Natural killer cell (primary cell): ENCODE results near the gene NR1I3. TPM values are rescaled to one million over a fixed set of nuclear protein-coding genes. Genes with fewer than 3 reads are reported as not detected.

Source experiments
- ATAC-seq, 3 donors: fragments of 150-1000 bp in 2 of 3; fragments of 200-7000 bp in 1 of 3; cut with Tn5 transposase; 1 replicate in 1 of 3; 2 replicates in 2 of 3; pipeline ENCODE4 v1.10.0; 2021; ENCODE audit warnings: mild to moderate bottlenecking in 2 of 3, moderate library complexity in 2 of 3
- DNase-seq, 2 donors: peaks; one replicate each; pipeline versions ENCODE4 v3.0.0 to v3.0.0-alpha.2; 2013 to 2021; ENCODE audit warnings: mixed read lengths in 1 of 2
- H3K27ac ChIP-seq: one replicate; pipeline ENCODE4 v1.5.1; 2013; ENCODE audit warnings: mild to moderate bottlenecking, low read length
- H3K27me3 ChIP-seq: one replicate; pipeline ENCODE4 v1.6.1; 2013; ENCODE audit warnings: low read length; ENCODE audit not compliant: control insufficient read depth, insufficient read depth
- H3K36me3 ChIP-seq: one replicate; pipeline ENCODE4 v1.6.1; 2013; ENCODE audit warnings: low read length; ENCODE audit not compliant: control insufficient read depth, insufficient read depth
- H3K4me1 ChIP-seq: one replicate; pipeline ENCODE4 v1.6.1; 2013; ENCODE audit warnings: low read length; ENCODE audit not compliant: control insufficient read depth, insufficient read depth
- H3K4me3 ChIP-seq: one replicate; pipeline ENCODE4 v1.5.1; 2013; ENCODE audit warnings: low read length
- H3K9me3 ChIP-seq: one replicate; pipeline ENCODE4 v1.6.1; 2013; ENCODE audit warnings: low read length; ENCODE audit not compliant: control insufficient read depth, insufficient read depth
- H3K27ac Mint-ChIP-seq, 2 donors: one replicate each; pipeline ENCODE4 v1.8.0; 2022; ENCODE audit warnings: mild to moderate bottlenecking in 2 of 2, mixed read lengths in 2 of 2, moderate library complexity in 1 of 2
- H3K27me3 Mint-ChIP-seq, 2 donors: one replicate each; pipeline ENCODE4 v1.8.0; 2022; ENCODE audit warnings: low read depth in 2 of 2, mixed read lengths in 2 of 2
- H3K36me3 Mint-ChIP-seq: one replicate; pipeline ENCODE4 v1.8.0; 2022; ENCODE audit warnings: mixed read lengths
- H3K4me1 Mint-ChIP-seq, 2 donors: one replicate each; pipeline ENCODE4 v1.8.0; 2022; ENCODE audit warnings: mixed read lengths in 2 of 2
- H3K4me3 Mint-ChIP-seq: one replicate; pipeline ENCODE4 v1.8.0; 2022; ENCODE audit warnings: mild to moderate bottlenecking, moderate library complexity, mixed read lengths
- H3K9me3 Mint-ChIP-seq, 2 donors: one replicate each; pipeline ENCODE4 v1.8.0; 2022; ENCODE audit warnings: mixed read lengths in 2 of 2
- CTCF ChIP-seq: fragments of 200-600 bp; IDR thresholded peaks from one replicate; pipeline ENCODE4 v1.8.0; 2022; ENCODE audit warnings: antibody characterized with exemption
- WGBS: methylation state at CpG from one replicate; pipeline ENCODE4 v1.1.7; 2013; ENCODE audit warnings: missing lambda C conversion rate; ENCODE audit not compliant: insufficient coverage; 5-methylcytosine and 5-hydroxymethylcytosine counted together
- intact Hi-C: fragments of 100-400 bp; cut with micrococcal nuclease; formaldehyde crosslinking; loops from one replicate; pipeline ENCODE4 v1.14.2; 2022
- total RNA-seq, 4 donors: library from RNA; stranded (reverse); fragments of 120-200 nt in 1 of 4; gene quantifications; one replicate each; pipeline versions ENCODE4 v1.2.3 to v1.2.4, GENCODE V29; 2013 to 2022

The NR1I3 gene
- total RNA-seq, 3 donors from 2014 or later (not counting 1 experiment from before 2014, with no cell fraction given) = not detected

GRCh38 chr1:161187311-161187710 is 50.7 kb downstream of the NR1I3 start:
- H3K36me3 ChIP-seq = no peaks in the 10 kb centered on the region
- no peaks in the 10 kb centered on the region for H3K27me3 ChIP-seq
- intact Hi-C loops = no loop called here
- no peak overlapping the region for H3K4me3 ChIP-seq
- Mint-ChIP-seq H3K9me3 (no peaks in the 10 kb centered on the region), H3K36me3 (no peaks in the 10 kb centered on the region), H3K27me3 (no peaks in the 10 kb centered on the region), H3K4me1 (peaks cover 66 to 70% of the 10 kb centered on the region in 2 donors), H3K4me3 (peak overlapping the region; percentile 37), H3K27ac (peak overlapping the region; percentile 95 to 97)
- no peak for DNase-seq
- H3K27ac ChIP-seq = peak overlapping the region; percentile 83
- ATAC-seq = no peak
- no peak for TF ChIP-seq CTCF
- H3K9me3 ChIP-seq = no peaks in the 10 kb centered on the region
- H3K4me1 ChIP-seq = peaks cover 64% of the 10 kb centered on the region
- 61% methylated on average over 3 of the region's 3 CpGs for WGBS

GRCh38 chr1:161185732-161186311 is 52.2 kb downstream of the NR1I3 start:
- ATAC-seq (peak; percentile 2 to 31 (median 10)), DNase-seq (peak in 1 of 2 donors; percentile 43)
- H3K9me3 Mint-ChIP-seq = no peaks in the 10 kb centered on the region
- no peak for TF ChIP-seq CTCF
- H3K4me3 Mint-ChIP-seq = peak overlapping the region; percentile 75
- H3K27me3 ChIP-seq = no peaks in the 10 kb centered on the region
- peaks cover 74 to 75% of the 10 kb centered on the region in 2 donors for H3K4me1 Mint-ChIP-seq
- no peaks in the 10 kb centered on the region for H3K27me3 Mint-ChIP-seq
- no peak overlapping the region for H3K4me3 ChIP-seq
- H3K27ac Mint-ChIP-seq = peak overlapping the region; percentile 95 to 97
- H3K36me3 Mint-ChIP-seq = no peaks in the 10 kb centered on the region
- H3K27ac ChIP-seq = peak overlapping the region; percentile 83
- H3K36me3 ChIP-seq = no peaks in the 10 kb centered on the region
- WGBS = 0% methylated on average over 1 of the region's 2 CpGs
- intact Hi-C loops = loop anchor here (1.0 to 2.0 kb wide), 3 partner anchors 19 to 39 kb away; partner anchors contain the start of gene PPOX
- H3K9me3 ChIP-seq = no peaks in the 10 kb centered on the region
- H3K4me1 ChIP-seq = peaks cover 72% of the 10 kb centered on the region

- ATAC-seq = peak; percentile 69 to 86 (median 86)
- no peaks in the 10 kb centered on the region for H3K9me3 Mint-ChIP-seq
- intact Hi-C loops = loop anchor here (1.0 to 2.0 kb wide), 3 partner anchors 18 to 40 kb away; partner anchors contain the start of gene PPOX
These were observed 52.7 kb downstream of the NR1I3 start for GRCh38 chr1:161185282-161185682.

More at GRCh38 chr1:161185282-161185682, 52.7 kb downstream of the NR1I3 start:
- Histone ChIP-seq H3K36me3 (no peaks in the 10 kb centered on the region), H3K27ac (peak overlapping the region; percentile 83), H3K27me3 (no peaks in the 10 kb centered on the region), H3K4me3 (no peak overlapping the region), H3K4me1 (peaks cover 72% of the 10 kb centered on the region), H3K9me3 (no peaks in the 10 kb centered on the region)
- peaks cover 79 to 80% of the 10 kb centered on the region in 2 donors for H3K4me1 Mint-ChIP-seq
- TF ChIP-seq CTCF = no peak
- no peaks in the 10 kb centered on the region for H3K36me3 Mint-ChIP-seq
- H3K4me3 Mint-ChIP-seq = peak overlapping the region; percentile 75
- peak; percentile 60 to 93 for DNase-seq
- H3K27me3 Mint-ChIP-seq = no peaks in the 10 kb centered on the region
- peak overlapping the region; percentile 95 to 97 for H3K27ac Mint-ChIP-seq
- 0% methylated on average over 3 of the region's 3 CpGs for WGBS
